GM12878 (cell line): Measurements from ENCODE around the gene FNTB. TPM values are rescaled to one million over a fixed set of nuclear protein-coding genes. Genes with fewer than 3 reads are reported as not detected.
A peak's percentile ranks its signal among the peaks of the same experiment; 100 is the strongest.

ENCODE experiments used
- ATAC-seq: fragments of 200-7000 bp; cut with Tn5 transposase; 3 replicates; pipeline ENCODE4 v1.9.1; 2020; ENCODE audit warnings: mild to moderate bottlenecking, moderate library complexity
- BruUV-seq: library from RNA; stranded (reverse); fragments of 400-500 nt; replicated peaks from 2 replicates; lab custom pipeline; 2021; lab: Mats Ljungman, UMichigan
- CTCF ChIA-PET: fragments of 300-600 bp; sonication (Branson Sonifier 250); formaldehyde crosslinking; extraction: SDS; loops from one replicate; lab custom pipeline; 2021; ENCODE audit warnings: inconsistent platforms; lab: Yijun Ruan, JAX
- POLR2A ChIA-PET: fragments of 350-600 bp; formaldehyde crosslinking; extraction: SDS; loops from one replicate; lab custom pipeline; 2021; ENCODE audit warnings: inconsistent platforms; lab: Charles Lee
- RAD21 ChIA-PET: fragments of 300-600 bp; sonication (Branson Sonifier 250); formaldehyde crosslinking; loops from one replicate; lab custom pipeline; 2023; ENCODE audit warnings: antibody characterized with exemption; ENCODE audit not compliant: unreplicated experiment; lab: Charles Lee
- SMC1A ChIA-PET: fragments of 300-600 bp; sonication (Branson Sonifier 250); formaldehyde crosslinking; loops from one replicate; lab custom pipeline; 2023; ENCODE audit not compliant: unreplicated experiment, uncharacterized antibody; lab: Charles Lee
- DNase-seq: peaks from one replicate; pipeline ENCODE4 v3.0.0-alpha.2; 2011; ENCODE audit warnings: low read depth, low spot score
- FAIRE-seq: peaks from 3 replicates; lab custom pipeline; 2011; peaks lifted over from hg19 to GRCh38; lab: Jason Lieb, UNC
- H2AFZ ChIP-seq: 2 replicates; pipeline ENCODE4 v1.6.0; 2011; ENCODE audit warnings: low read depth, low read length, control low read depth; ENCODE audit not compliant: control insufficient read depth
- H3K27ac ChIP-seq: 2 replicates; pipeline ENCODE4 v1.5.1; 2011; ENCODE audit warnings: control low read depth; ENCODE audit not compliant: control insufficient read depth, insufficient read depth
- H3K27me3 ChIP-seq, 2 experiments: replicated peaks in 1 of 2; 2 replicates each; pipeline versions ENCODE4 v1.6.0 to v1.6.1; 2011; ENCODE audit warnings: low read length in 1 of 2; ENCODE audit not compliant: control insufficient read depth in 2 of 2, insufficient read depth in 2 of 2
- H3K36me3 ChIP-seq, 2 experiments: 2 replicates each; pipeline ENCODE4 v1.5.1; 2011; ENCODE audit warnings: low read length in 1 of 2; ENCODE audit not compliant: control insufficient read depth in 2 of 2, insufficient read depth in 2 of 2
- H3K4me1 ChIP-seq: 2 replicates; pipeline ENCODE4 v1.6.1; 2011; ENCODE audit warnings: mild to moderate bottlenecking, low read length, moderate library complexity, mixed read lengths; ENCODE audit not compliant: control insufficient read depth, insufficient read depth
- H3K4me2 ChIP-seq: 2 replicates; pipeline ENCODE4 v1.6.0; 2011; ENCODE audit warnings: control low read depth; ENCODE audit not compliant: control insufficient read depth, insufficient read depth
- H3K4me3 ChIP-seq: fragments of 200-600 bp; sonication (generic); 2 replicates; pipeline ENCODE4 v1.5.1; 2016
- H3K79me2 ChIP-seq: 2 replicates; pipeline ENCODE4 v1.6.0; 2011; ENCODE audit warnings: low read length; ENCODE audit not compliant: control insufficient read depth, insufficient read depth
- H3K9ac ChIP-seq: 2 replicates; pipeline ENCODE4 v1.8.0; 2011; ENCODE audit warnings: low read length, control low read depth, mixed read lengths; ENCODE audit not compliant: control insufficient read depth, insufficient read depth
- H3K9me3 ChIP-seq: replicated peaks from 3 replicates; pipeline ENCODE4 v1.5.1; 2011; ENCODE audit warnings: mild to moderate bottlenecking, low read length; ENCODE audit not compliant: control insufficient read depth, insufficient read depth
- H4K20me1 ChIP-seq: 2 replicates; pipeline ENCODE4 v1.6.0; 2011; ENCODE audit not compliant: control insufficient read depth, insufficient read depth
- ATF7 ChIP-seq: fragments of 450-650 bp; IDR thresholded peaks from 2 replicates; pipeline ENCODE4 v1.6.1; 2016; ENCODE audit warnings: low read depth, mild to moderate bottlenecking
- PML ChIP-seq: IDR thresholded peaks from 2 replicates; pipeline ENCODE4 v1.6.1; 2012; ENCODE audit warnings: low read length, inconsistent platforms
- SPI1 ChIP-seq: IDR thresholded peaks from 2 replicates; pipeline ENCODE4 v1.6.1; 2011; ENCODE audit warnings: low read depth, mild to moderate bottlenecking, low read length, moderate library complexity, borderline replicate concordance; ENCODE audit not compliant: insufficient read depth
- ZNF217 ChIP-seq: fragments of 450-650 bp; IDR thresholded peaks from 2 replicates; pipeline ENCODE4 v1.6.1; 2017; ENCODE audit warnings: antibody characterized with exemption, mild to moderate bottlenecking
- WGBS: methylation state at CpG from one replicate; pipeline ENCODE4 v1.1.6; 2016; ENCODE audit warnings: low lambda C conversion rate; ENCODE audit not compliant: insufficient replicate concordance, insufficient coverage; ENCODE audit errors: missing lambda C conversion rate; 5-methylcytosine and 5-hydroxymethylcytosine counted together
- in situ Hi-C: fragments of 300-500 bp; cut with MboI; formaldehyde crosslinking; loops from 9 replicates; pipeline ENCODE4 v1.14.3; 2018; ENCODE audit warnings: mixed read lengths
- intact Hi-C: fragments of 100-400 bp; cut with micrococcal nuclease; formaldehyde crosslinking; loops from one replicate; pipeline ENCODE4 v1.14.2; 2022; ENCODE audit not compliant: unreplicated experiment
- polyA plus RNA-seq, 11 experiments: library from polyadenylated mRNA; depleted of rRNA in 4 of 11; unstranded in 6 of 11; stranded (reverse) in 5 of 11; fragments of >200 nt; fragmentation: Nextera tagmentation in 4 of 11; fragmentation: Illumina TruSeq in 1 of 11; extraction: Ambion mirVana in 4 of 11; extraction: Trizol in 1 of 11; gene quantifications; 1 replicate in 1 of 11; 2 replicates in 10 of 11; pipeline versions ENCODE4 v1.2.1 to v1.2.3, GENCODE V29; 2011 to 2016; ENCODE audit warnings: inconsistent platforms in 2 of 11, missing spikeins in 2 of 11, low read depth in 1 of 11
- total RNA-seq, 4 experiments: library from RNA; depleted of rRNA in 3 of 4; stranded (reverse); fragments of >200 nt in 3 of 4; fragmentation: Illumina TruSeq in 1 of 4; extraction: Trizol in 1 of 4; gene quantifications; 2 replicates each; pipeline versions ENCODE4 v1.2.1 to v1.2.3, GENCODE V29; 2013 to 2021
- TF ChIP-seq, protein P1 (sequence below): IDR thresholded peaks from 2 replicates; pipeline ENCODE4 v1.6.1; 2012; ENCODE audit warnings: mild to moderate bottlenecking, low read depth, low read length
- TF ChIP-seq, protein P2 (sequence below): IDR thresholded peaks from 2 replicates; pipeline ENCODE4 v1.6.1; 2011; ENCODE audit warnings: borderline replicate concordance, low read depth, mild to moderate bottlenecking, moderate library complexity, low read length; ENCODE audit not compliant: insufficient read depth, poor library complexity, severe bottlenecking

Gene FNTB
- total and polyA plus RNA-seq, 10 of the 15 experiments (the other 5 are each of a cell fraction or from before 2014, with no cell fraction given), result 10.4 to 25.1 (median 16.7) TPM

- CTCF ChIA-PET, result interaction anchor here (0.9 to 1.4 kb wide), 2 partner anchors 27 to 67 kb away, joined by 3 to 4 read pairs; no protein-coding TSS in a partner anchor
These were observed 28.0 kb upstream of the FNTB start for GRCh38 chr14:64958743-64959142.

DNA sequence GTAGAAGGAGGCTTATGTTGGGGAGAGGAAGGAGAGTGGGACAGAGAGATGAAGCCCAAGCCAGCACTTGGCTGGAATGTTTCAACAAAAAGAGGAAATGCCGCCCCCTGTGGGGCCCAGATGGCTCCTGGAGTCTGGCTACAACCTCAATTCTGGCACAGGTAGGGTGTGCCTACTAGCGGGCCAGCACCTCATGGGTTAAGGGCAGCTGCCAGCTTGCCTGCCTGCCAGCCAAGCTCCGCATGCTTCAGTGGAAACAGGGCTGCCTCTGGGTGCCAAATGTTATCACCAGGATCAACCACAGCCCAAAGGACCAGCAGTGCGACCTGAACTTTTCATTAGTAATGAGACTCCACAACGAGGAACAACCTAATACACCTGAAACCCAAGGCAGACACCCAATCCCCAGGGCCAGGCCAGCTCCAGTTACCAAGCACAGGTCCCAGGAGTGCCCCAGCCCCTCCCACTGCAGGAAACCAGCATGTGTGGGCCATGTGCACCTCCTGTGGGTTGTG, 25.9 kb upstream of the FNTB start:
- Histone ChIP-seq H3K4me3 (no peak overlapping the region), H3K79me2 (no peaks in the 10 kb centered on the region), H3K4me1 (no peaks in the 10 kb centered on the region), H3K36me3 (no peaks in the 10 kb centered on the region), H2AFZ (no peak overlapping the region), H3K27me3 (no peaks in the 10 kb centered on the region), H3K4me2 (no peak overlapping the region), H4K20me1 (no peaks in the 10 kb centered on the region), H3K27ac (no peak overlapping the region), H3K9ac (no peak overlapping the region), H3K9me3 (no peaks in the 10 kb centered on the region)
- FAIRE-seq (no peak), DNase-seq (no peak), ATAC-seq (peak; percentile 34; the same call in 2 of the 3 replicates)
- CTCF ChIA-PET, result interaction anchor here (1.3 kb wide), 1 partner anchor 138 kb away, joined by 3 read pairs; no protein-coding TSS in a partner anchor
- BruUV-seq, result no TSS peak
- SMC1A ChIA-PET, result interaction anchor here (1.1 to 1.7 kb wide), 2 partner anchors 10 to 17 kb away, joined by 3 to 6 read pairs; no protein-coding TSS in a partner anchor
- RAD21 ChIA-PET, result interaction anchor here (0.7 to 1.0 kb wide), 2 partner anchors 63 to 138 kb away, joined by 3 read pairs; no protein-coding TSS in a partner anchor
- in situ Hi-C loops (no loop called here), intact Hi-C loops (no loop called here)
- POLR2A ChIA-PET, result no interaction called here
- 64% methylated on average over 4 of the region's 5 CpGs for WGBS
- 0 out of 2 replicates have a peak, but pooled peaks have one; percentile 11 for TF ChIP-seq SPI1
- TF ChIP-seq, protein P1, sequence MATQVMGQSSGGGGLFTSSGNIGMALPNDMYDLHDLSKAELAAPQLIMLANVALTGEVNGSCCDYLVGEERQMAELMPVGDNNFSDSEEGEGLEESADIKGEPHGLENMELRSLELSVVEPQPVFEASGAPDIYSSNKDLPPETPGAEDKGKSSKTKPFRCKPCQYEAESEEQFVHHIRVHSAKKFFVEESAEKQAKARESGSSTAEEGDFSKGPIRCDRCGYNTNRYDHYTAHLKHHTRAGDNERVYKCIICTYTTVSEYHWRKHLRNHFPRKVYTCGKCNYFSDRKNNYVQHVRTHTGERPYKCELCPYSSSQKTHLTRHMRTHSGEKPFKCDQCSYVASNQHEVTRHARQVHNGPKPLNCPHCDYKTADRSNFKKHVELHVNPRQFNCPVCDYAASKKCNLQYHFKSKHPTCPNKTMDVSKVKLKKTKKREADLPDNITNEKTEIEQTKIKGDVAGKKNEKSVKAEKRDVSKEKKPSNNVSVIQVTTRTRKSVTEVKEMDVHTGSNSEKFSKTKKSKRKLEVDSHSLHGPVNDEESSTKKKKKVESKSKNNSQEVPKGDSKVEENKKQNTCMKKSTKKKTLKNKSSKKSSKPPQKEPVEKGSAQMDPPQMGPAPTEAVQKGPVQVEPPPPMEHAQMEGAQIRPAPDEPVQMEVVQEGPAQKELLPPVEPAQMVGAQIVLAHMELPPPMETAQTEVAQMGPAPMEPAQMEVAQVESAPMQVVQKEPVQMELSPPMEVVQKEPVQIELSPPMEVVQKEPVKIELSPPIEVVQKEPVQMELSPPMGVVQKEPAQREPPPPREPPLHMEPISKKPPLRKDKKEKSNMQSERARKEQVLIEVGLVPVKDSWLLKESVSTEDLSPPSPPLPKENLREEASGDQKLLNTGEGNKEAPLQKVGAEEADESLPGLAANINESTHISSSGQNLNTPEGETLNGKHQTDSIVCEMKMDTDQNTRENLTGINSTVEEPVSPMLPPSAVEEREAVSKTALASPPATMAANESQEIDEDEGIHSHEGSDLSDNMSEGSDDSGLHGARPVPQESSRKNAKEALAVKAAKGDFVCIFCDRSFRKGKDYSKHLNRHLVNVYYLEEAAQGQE, result no peak

More at GRCh38 chr14:64958743-64959142, 28.0 kb upstream of the FNTB start:
- ChIA-PET POLR2A (no interaction called here), SMC1A (interaction anchor here (0.6 kb wide), 1 partner anchor 292 kb away, joined by 3 read pairs; no protein-coding TSS in a partner anchor)
- Histone ChIP-seq H3K9ac (no peak overlapping the region), H3K36me3 (no peaks in the 10 kb centered on the region), H3K27me3 (no peaks in the 10 kb centered on the region), H3K9me3 (no peaks in the 10 kb centered on the region), H3K79me2 (no peaks in the 10 kb centered on the region), H3K4me3 (no peak overlapping the region), H3K27ac (no peak overlapping the region), H4K20me1 (no peaks in the 10 kb centered on the region), H3K4me1 (no peaks in the 10 kb centered on the region), H2AFZ (no peak overlapping the region)
- no peak for ATAC-seq
- in situ Hi-C loops (no loop called here), intact Hi-C loops (no loop called here)
- 75% methylated on average over 5 of the region's 5 CpGs for whole genome bisulfite sequencing
- no peak for DNase-seq
- no peak for FAIRE-seq
- no TSS peak for BruUV-seq
- no peak for TF ChIP-seq PML
- TF ChIP-seq ATF7, result no peak
- TF ChIP-seq ZNF217, result no peak
- TF ChIP-seq, protein P2, sequence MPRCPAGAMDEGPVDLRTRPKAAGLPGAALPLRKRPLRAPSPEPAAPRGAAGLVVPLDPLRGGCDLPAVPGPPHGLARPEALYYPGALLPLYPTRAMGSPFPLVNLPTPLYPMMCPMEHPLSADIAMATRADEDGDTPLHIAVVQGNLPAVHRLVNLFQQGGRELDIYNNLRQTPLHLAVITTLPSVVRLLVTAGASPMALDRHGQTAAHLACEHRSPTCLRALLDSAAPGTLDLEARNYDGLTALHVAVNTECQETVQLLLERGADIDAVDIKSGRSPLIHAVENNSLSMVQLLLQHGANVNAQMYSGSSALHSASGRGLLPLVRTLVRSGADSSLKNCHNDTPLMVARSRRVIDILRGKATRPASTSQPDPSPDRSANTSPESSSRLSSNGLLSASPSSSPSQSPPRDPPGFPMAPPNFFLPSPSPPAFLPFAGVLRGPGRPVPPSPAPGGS, result no peak
- TF ChIP-seq, all 136 proteins: peak for 0
- RAD21 ChIA-PET, result no interaction called here
- no peak overlapping the region for H3K4me2 ChIP-seq
